ENCODE measurements around the gene PCED1B.
"Not testable (repeated sequence)": the region's sequence is repeated elsewhere in the genome, so short reads cannot be mapped to it uniquely, and the experiment has no call there.

PCED1B gene

GRCh38 chr12:47091009-47091408 lies 11.6 kb downstream of the PCED1B start:
- no peak for DNase-seq

- no peak for DNase-seq
These were observed 15.4 kb downstream of the PCED1B start for GRCh38 chr12:47094804-47095203.

- DNase-seq: no peak
These were observed 16.2 kb downstream of the PCED1B start for GRCh38 chr12:47095446-47096236.

GRCh38 chr12:47097276-47097896 lies 18.0 kb downstream of the PCED1B start:
- DNase-seq: no peak

- DNase-seq: no peak
These were observed 18.7 kb downstream of the PCED1B start for GRCh38 chr12:47098099-47098498.

- no peak for DNase-seq
These were observed 20.2 kb downstream of the PCED1B start for GRCh38 chr12:47099610-47100009.

- DNase-seq: no peak
These were observed 20.7 kb downstream of the PCED1B start for GRCh38 chr12:47100160-47100559.

- DNase-seq: no peak
These were observed 23.0 kb downstream of the PCED1B start for GRCh38 chr12:47102406-47102805.

- DNase-seq: no peak
These were observed 23.6 kb downstream of the PCED1B start for GRCh38 chr12:47102845-47103651.

- DNase-seq: no peak
These were observed 26.7 kb downstream of the PCED1B start for GRCh38 chr12:47105914-47106674.

- DNase-seq: no peak
These were observed 28.0 kb downstream of the PCED1B start for GRCh38 chr12:47107446-47107845.

- no peak for DNase-seq
These were observed 28.5 kb downstream of the PCED1B start for GRCh38 chr12:47107926-47108325.

- no peak for DNase-seq
These were observed 30.7 kb downstream of the PCED1B start for GRCh38 chr12:47110011-47110541.

- DNase-seq: no peak
These were observed 31.4 kb downstream of the PCED1B start for GRCh38 chr12:47110718-47111391.

GRCh38 chr12:47111392-47111778 lies 32.0 kb downstream of the PCED1B start:
- no peak for DNase-seq

GRCh38 chr12:47111854-47112253 lies 32.4 kb downstream of the PCED1B start:
- no peak for DNase-seq

- DNase-seq: no peak
These were observed 33.3 kb downstream of the PCED1B start for GRCh38 chr12:47112679-47113078.

GRCh38 chr12:47114481-47114892 lies 35.1 kb downstream of the PCED1B start:
- DNase-seq: no peak

- DNase-seq: not testable (repeated sequence)
These were observed 37.9 kb downstream of the PCED1B start for GRCh38 chr12:47117305-47117704.

GRCh38 chr12:47120736-47121135 lies 41.3 kb downstream of the PCED1B start:
- DNase-seq: no peak

GRCh38 chr12:47121146-47121545 lies 41.7 kb downstream of the PCED1B start:
- no peak for DNase-seq

- DNase-seq: no peak
These were observed 43.2 kb downstream of the PCED1B start for GRCh38 chr12:47122602-47123001.

All from OCI-M1 (cell line).